Measurements from ENCODE around the gene FAM177A1.

Gene FAM177A1

GRCh38 chr14:35121887-35122695, 76.0 kb downstream of the FAM177A1 start, which contains the start of the genes PPP2R3C and PRORP:
Gene PPP2R3C, minus strand, starts transcription at chr14:35121990. Its CDS starts 31 bp downstream, at chr14:35121959.
Gene PRORP, plus strand, starts transcription at chr14:35122552. Its CDS starts 694 bp downstream, at chr14:35123246.
- in situ Hi-C loops (cut with HindIII; ENCODE audit: low pct_unique_long_range_greater_than_20kb, low sequenced_read_pairs), result no loop called here
- DNase-seq (ENCODE audit: low read depth in 1 of 2, low spot score in 1 of 2), result peak; percentile 88 to 100
- TF ChIP-seq JUND (IDR thresholded peaks at IDR 0.05; ENCODE audit: low read depth), result no peak

- no peak for TF ChIP-seq JUND (IDR thresholded peaks at IDR 0.05; ENCODE audit: low read depth)
- in situ Hi-C loops (cut with HindIII; ENCODE audit: low pct_unique_long_range_greater_than_20kb, low sequenced_read_pairs), result no loop called here
- DNase-seq (ENCODE audit: low read depth in 1 of 2, low spot score in 1 of 2), result peak; percentile 29 to 80
Observed at GRCh38 chr14:35122696-35123387, 76.8 kb downstream of the FAM177A1 start.

- TF ChIP-seq JUND (IDR thresholded peaks at IDR 0.05; ENCODE audit: low read depth), result no peak
- in situ Hi-C loops (cut with HindIII; ENCODE audit: low pct_unique_long_range_greater_than_20kb, low sequenced_read_pairs), result no loop called here
- DNase-seq (ENCODE audit: low read depth in 1 of 2, low spot score in 1 of 2), result no peak
Observed at GRCh38 chr14:35123388-35123703, 77.3 kb downstream of the FAM177A1 start.

DNA sequence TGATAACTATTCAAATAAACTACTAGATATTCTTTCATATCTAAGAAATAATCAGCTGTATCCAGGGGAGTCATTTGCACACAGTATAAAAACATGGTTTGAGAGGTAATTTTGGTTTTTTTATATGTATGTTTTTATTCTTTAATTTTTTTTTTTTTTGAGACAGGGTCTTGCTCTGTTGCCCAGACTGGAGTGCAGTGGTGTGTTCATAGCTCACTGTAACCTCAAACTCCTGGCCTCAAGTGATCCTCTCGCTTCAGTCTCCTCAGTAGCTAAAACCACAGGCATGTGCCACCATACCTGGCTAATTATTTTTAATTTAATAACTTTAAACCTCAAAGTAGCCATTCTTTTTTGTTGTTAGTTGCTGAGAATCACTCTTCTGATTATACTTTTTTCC, 78.1 kb downstream of the FAM177A1 start:
- in situ Hi-C loops (cut with HindIII; ENCODE audit: low pct_unique_long_range_greater_than_20kb, low sequenced_read_pairs), result no loop called here
- TF ChIP-seq JUND (IDR thresholded peaks at IDR 0.05; ENCODE audit: low read depth), result no peak

More for the DNA sequence above, 78.1 kb downstream of the FAM177A1 start:
- DNase-seq (ENCODE audit: low read depth in 1 of 2, low spot score in 1 of 2), result no peak
